Measurements from ENCODE around the gene CAPN13. TPM values are rescaled to one million over a fixed set of nuclear protein-coding genes. Genes with fewer than 3 reads are reported as not detected.

CAPN13 gene
- total RNA-seq, 4 donors from 2014 or later = 0.18 to 5.8 (median 1.8) TPM

GRCh38 chr2:30776831-30777635 lies 30.2 kb downstream of the CAPN13 start:
- intact Hi-C loops (cut with DNase I) = no loop called here
- no peaks in the 10 kb centered on the region for H3K36me3 ChIP-seq
- peaks cover 0 to 9% (median 0%) of the 10 kb centered on the region in 4 donors for H3K27me3 ChIP-seq
- H3K27ac ChIP-seq = no peak overlapping the region
- no peaks in the 10 kb centered on the region for H3K9me3 ChIP-seq
- H3K4me3 ChIP-seq = no peak overlapping the region
- TF ChIP-seq CTCF (IDR thresholded peaks at IDR 0.05) (no peak), POLR2A (IDR thresholded peaks at IDR 0.05) (no peak)
- no peak for DNase-seq
- no peaks in the 10 kb centered on the region for H3K4me1 ChIP-seq
- WGBS, 2 donors = 63 to 76% methylated on average over 7 to 9 of the region's 9 CpGs

GRCh38 chr2:30775833-30776232 lies 31.4 kb downstream of the CAPN13 start:
- DNase-seq = no peak
- 64 to 70% methylated on average over 7 of the region's 7 CpGs for WGBS, 2 donors

GRCh38 chr2:30772021-30772705 lies 35.1 kb downstream of the CAPN13 start:
- Histone ChIP-seq H3K4me3 (no peak overlapping the region), H3K36me3 (no peaks in the 10 kb centered on the region), H3K27ac (no peak overlapping the region), H3K4me1 (no peaks in the 10 kb centered on the region), H3K27me3 (peaks cover 0 to 20% (median 0%) of the 10 kb centered on the region in 4 donors), H3K9me3 (no peaks in the 10 kb centered on the region)
- 80 to 93% methylated on average over 3 of the region's 3 CpGs for WGBS, 2 donors
- DNase-seq = no peak
- intact Hi-C loops (cut with DNase I) = no loop called here
- TF ChIP-seq CTCF (IDR thresholded peaks at IDR 0.05) (no peak), POLR2A (IDR thresholded peaks at IDR 0.05) (no peak)

More at GRCh38 chr2:30775833-30776232, 31.4 kb downstream of the CAPN13 start:
- Histone ChIP-seq H3K27ac (no peak overlapping the region), H3K9me3 (no peaks in the 10 kb centered on the region), H3K4me3 (no peak overlapping the region), H3K4me1 (no peaks in the 10 kb centered on the region), H3K27me3 (peaks cover 0 to 16% (median 0%) of the 10 kb centered on the region in 4 donors), H3K36me3 (no peaks in the 10 kb centered on the region)
- TF ChIP-seq CTCF (IDR thresholded peaks at IDR 0.05) = no peak
- TF ChIP-seq POLR2A (IDR thresholded peaks at IDR 0.05) = no peak
- intact Hi-C loops (cut with DNase I) = no loop called here

GRCh38 chr2:30770816-30771576 lies 36.2 kb downstream of the CAPN13 start:
- WGBS, 2 donors = 64 to 73% methylated on average over 11 of the region's 11 CpGs
- no peak for DNase-seq
- H3K9me3 ChIP-seq = no peaks in the 10 kb centered on the region
- no peaks in the 10 kb centered on the region for H3K36me3 ChIP-seq
- TF ChIP-seq POLR2A (IDR thresholded peaks at IDR 0.05) (no peak), CTCF (IDR thresholded peaks at IDR 0.05) (no peak)
- H3K27ac ChIP-seq = no peak overlapping the region
- no peak overlapping the region for H3K4me3 ChIP-seq
- no peaks in the 10 kb centered on the region for H3K4me1 ChIP-seq
- intact Hi-C loops (cut with DNase I) = no loop called here
- H3K27me3 ChIP-seq = peaks cover 0 to 23% (median 0%) of the 10 kb centered on the region in 4 donors

Data from esophagus squamous epithelium (tissue), 5 donors.